Hepatocyte (in vitro differentiated cells): ENCODE results near the gene DDX20. TPM values are rescaled to one million over a fixed set of nuclear protein-coding genes. Genes with fewer than 3 reads are reported as not detected.

Source experiments
- DNase-seq: peaks from one replicate; pipeline ENCODE4 v3.0.0-alpha.2; 2016; ENCODE audit warnings: low spot score
- H2AFZ ChIP-seq: fragments of 200-600 bp; sonication (generic); 2 replicates; pipeline ENCODE4 v1.6.0; 2016; ENCODE audit warnings: antibody characterized with exemption, mild to moderate bottlenecking
- H3K27ac ChIP-seq: fragments of 200-600 bp; sonication (generic); 2 replicates; pipeline ENCODE4 v1.5.1; 2016; ENCODE audit warnings: mild to moderate bottlenecking
- H3K27me3 ChIP-seq: fragments of 200-600 bp; sonication (generic); 2 replicates; pipeline ENCODE4 v1.6.1; 2016
- H3K36me3 ChIP-seq: fragments of 200-600 bp; sonication (generic); replicated peaks from 2 replicates; pipeline ENCODE4 v1.5.1; 2016; ENCODE audit warnings: low read depth; ENCODE audit not compliant: insufficient read depth
- H3K4me1 ChIP-seq: fragments of 200-600 bp; sonication (generic); 2 replicates; pipeline ENCODE4 v1.5.1; 2016; ENCODE audit warnings: mild to moderate bottlenecking, moderate library complexity; ENCODE audit not compliant: insufficient read depth
- H3K4me2 ChIP-seq: fragments of 200-600 bp; sonication (generic); 2 replicates; pipeline ENCODE4 v1.6.0; 2016
- H3K4me3 ChIP-seq: fragments of 200-600 bp; sonication (generic); 2 replicates; pipeline ENCODE4 v1.5.1; 2016; ENCODE audit warnings: mild to moderate bottlenecking
- H3K79me2 ChIP-seq: fragments of 200-600 bp; sonication (generic); 2 replicates; pipeline ENCODE4 v1.6.0; 2017; ENCODE audit warnings: mild to moderate bottlenecking
- H3K9me2 ChIP-seq: fragments of 200-600 bp; sonication (generic); replicated peaks from 2 replicates; pipeline ENCODE4 v1.6.0; 2017; ENCODE audit warnings: mild to moderate bottlenecking; ENCODE audit not compliant: insufficient read depth
- H3K9me3 ChIP-seq: fragments of 200-600 bp; sonication (generic); 2 replicates; pipeline ENCODE4 v1.5.1; 2016; ENCODE audit warnings: low read depth, mild to moderate bottlenecking
- H4K20me1 ChIP-seq: fragments of 200-600 bp; sonication (generic); 2 replicates; pipeline ENCODE4 v1.6.0; 2016; ENCODE audit warnings: mild to moderate bottlenecking; ENCODE audit not compliant: insufficient read depth, poor library complexity, severe bottlenecking
- EZH2 ChIP-seq: fragments of 200-600 bp; sonication (generic); IDR thresholded peaks from 2 replicates; pipeline ENCODE4 v1.6.1; 2016; ENCODE audit warnings: antibody characterized with exemption, mild to moderate bottlenecking, borderline replicate concordance
- EZH2phosphoT487 ChIP-seq: fragments of 200-600 bp; sonication (generic); IDR thresholded peaks from one replicate; pipeline ENCODE4 v1.6.1; 2018; ENCODE audit warnings: antibody characterized with exemption, mild to moderate bottlenecking, low read depth, moderate library complexity; ENCODE audit not compliant: unreplicated experiment, severe bottlenecking
- WGBS: methylation state at CpG from one replicate; pipeline ENCODE4 v1.1.6; 2016; ENCODE audit warnings: low lambda C conversion rate; ENCODE audit errors: missing lambda C conversion rate; 5-methylcytosine and 5-hydroxymethylcytosine counted together
- polyA plus RNA-seq: library from polyadenylated mRNA; unstranded; fragments of >200 nt; fragmentation: Nextera tagmentation; extraction: Ambion mirVana; gene quantifications from 2 replicates; pipeline ENCODE4 v1.2.1, GENCODE V29; 2016
- total RNA-seq: library from RNA; depleted of rRNA; stranded (reverse); fragments of >200 nt; gene quantifications from 2 replicates; pipeline ENCODE4 v1.2.3, GENCODE V29; 2014
- TF ChIP-seq, protein P1 (sequence below): fragments of 200-600 bp; sonication (generic); IDR thresholded peaks from 2 replicates; pipeline ENCODE4 v1.5.1; 2016; ENCODE audit warnings: antibody characterized with exemption, mild to moderate bottlenecking; ENCODE audit not compliant: poor library complexity

Gene DDX20
- total and polyA plus RNA-seq, 2 experiments from 2014 or later = 6.7 to 19.4 TPM

DNA sequence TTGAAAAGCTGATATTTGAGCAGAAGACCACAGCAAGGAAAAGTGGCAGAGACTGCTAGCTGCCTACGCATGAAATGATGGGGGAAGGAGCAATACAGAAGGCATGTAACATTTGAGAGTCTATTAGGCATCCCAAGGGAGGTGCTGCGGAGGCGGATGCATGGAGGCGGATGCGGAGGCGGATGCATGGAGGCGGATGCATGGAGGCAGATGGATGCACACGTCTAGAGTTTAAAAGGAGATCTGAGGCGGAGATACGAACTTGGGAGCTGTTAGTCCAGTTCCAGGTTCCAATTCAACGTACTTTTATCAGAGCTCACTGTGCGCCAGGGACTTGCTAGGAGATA is 744 bp upstream of the DDX20 start:
- H4K20me1 ChIP-seq = no peaks in the 10 kb centered on the region
- peak overlapping the region; percentile 87 for H3K4me3 ChIP-seq
- H2AFZ ChIP-seq = peak overlapping the region; percentile 92
- peak overlapping the region; percentile 81 for H3K4me2 ChIP-seq
- no peaks in the 10 kb centered on the region for H3K9me2 ChIP-seq
- peaks cover 14% of the 10 kb centered on the region for H3K4me1 ChIP-seq
- no peaks in the 10 kb centered on the region for H3K9me3 ChIP-seq
- peak overlapping the region; percentile 97 for H3K27ac ChIP-seq
- H3K36me3 ChIP-seq = no peaks in the 10 kb centered on the region
- peak; percentile 69 for DNase-seq
- H3K79me2 ChIP-seq = peaks cover 40% of the 10 kb centered on the region
- no peak for TF ChIP-seq EZH2
- TF ChIP-seq EZH2phosphoT487 = no peak
- TF ChIP-seq, protein P1, sequence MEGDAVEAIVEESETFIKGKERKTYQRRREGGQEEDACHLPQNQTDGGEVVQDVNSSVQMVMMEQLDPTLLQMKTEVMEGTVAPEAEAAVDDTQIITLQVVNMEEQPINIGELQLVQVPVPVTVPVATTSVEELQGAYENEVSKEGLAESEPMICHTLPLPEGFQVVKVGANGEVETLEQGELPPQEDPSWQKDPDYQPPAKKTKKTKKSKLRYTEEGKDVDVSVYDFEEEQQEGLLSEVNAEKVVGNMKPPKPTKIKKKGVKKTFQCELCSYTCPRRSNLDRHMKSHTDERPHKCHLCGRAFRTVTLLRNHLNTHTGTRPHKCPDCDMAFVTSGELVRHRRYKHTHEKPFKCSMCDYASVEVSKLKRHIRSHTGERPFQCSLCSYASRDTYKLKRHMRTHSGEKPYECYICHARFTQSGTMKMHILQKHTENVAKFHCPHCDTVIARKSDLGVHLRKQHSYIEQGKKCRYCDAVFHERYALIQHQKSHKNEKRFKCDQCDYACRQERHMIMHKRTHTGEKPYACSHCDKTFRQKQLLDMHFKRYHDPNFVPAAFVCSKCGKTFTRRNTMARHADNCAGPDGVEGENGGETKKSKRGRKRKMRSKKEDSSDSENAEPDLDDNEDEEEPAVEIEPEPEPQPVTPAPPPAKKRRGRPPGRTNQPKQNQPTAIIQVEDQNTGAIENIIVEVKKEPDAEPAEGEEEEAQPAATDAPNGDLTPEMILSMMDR = no peak
- no peaks in the 10 kb centered on the region for H3K27me3 ChIP-seq
- WGBS = 2% methylated on average over 12 of the region's 12 CpGs

DNA sequence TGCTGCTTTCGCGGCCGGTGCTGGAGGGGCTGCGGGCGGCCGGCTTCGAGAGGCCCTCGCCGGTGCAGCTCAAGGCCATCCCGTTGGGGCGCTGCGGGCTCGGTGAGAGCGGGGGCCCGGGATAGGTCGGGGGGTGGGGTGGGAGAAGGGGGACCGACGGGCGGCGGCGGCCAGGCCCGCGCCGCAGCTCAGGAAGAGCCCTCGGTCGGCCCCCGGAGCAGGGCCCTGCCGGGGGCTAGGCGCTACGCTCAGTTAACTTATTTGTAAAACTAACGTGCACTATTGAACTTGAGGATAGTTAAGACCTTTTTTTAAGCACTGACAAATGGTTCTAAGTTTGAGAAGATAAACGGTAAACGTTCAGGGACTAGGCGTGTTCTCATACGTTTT is 418 bp downstream of the DDX20 start:
- Histone ChIP-seq H3K79me2 (peaks cover 46% of the 10 kb centered on the region), H3K4me3 (peak overlapping the region; percentile 87), H3K9me2 (no peaks in the 10 kb centered on the region), H3K27ac (peak overlapping the region; percentile 97), H2AFZ (peak overlapping the region; percentile 92), H3K4me2 (peak overlapping the region; percentile 81), H3K9me3 (no peaks in the 10 kb centered on the region), H3K27me3 (no peaks in the 10 kb centered on the region), H4K20me1 (no peaks in the 10 kb centered on the region), H3K36me3 (no peaks in the 10 kb centered on the region), H3K4me1 (peaks cover 14% of the 10 kb centered on the region)
- DNase-seq = no peak
- WGBS = 2% methylated on average over 35 of the region's 35 CpGs
- TF ChIP-seq EZH2 = no peak
- TF ChIP-seq EZH2phosphoT487 = no peak
- TF ChIP-seq, protein P1 = no peak

DNA sequence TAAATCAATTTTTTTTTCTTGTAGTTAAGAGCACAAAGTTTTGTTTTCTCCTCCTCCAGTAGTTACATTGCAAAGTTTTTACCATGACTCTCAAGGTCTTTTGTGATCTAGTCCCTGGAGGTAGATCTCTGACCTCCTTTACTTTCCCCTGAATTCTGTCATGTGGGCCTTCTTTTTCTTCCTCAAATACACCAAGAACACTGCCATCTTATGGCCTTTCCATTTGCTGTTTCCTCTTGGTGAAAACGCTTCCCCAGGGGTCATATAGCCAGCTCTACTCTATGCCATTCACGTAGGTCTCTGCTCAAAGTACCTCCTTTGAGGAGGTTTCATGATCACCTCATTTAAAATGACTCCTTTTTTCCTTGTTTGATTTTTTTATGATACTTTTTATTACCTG is 2.7 kb downstream of the DDX20 start:
- Histone ChIP-seq H3K4me2 (no peak overlapping the region), H3K27ac (no peak overlapping the region), H4K20me1 (no peaks in the 10 kb centered on the region), H3K4me3 (no peak overlapping the region), H3K9me3 (no peaks in the 10 kb centered on the region), H3K79me2 (peaks cover 47% of the 10 kb centered on the region), H2AFZ (no peak overlapping the region), H3K9me2 (no peaks in the 10 kb centered on the region), H3K4me1 (peaks cover 14% of the 10 kb centered on the region), H3K36me3 (no peaks in the 10 kb centered on the region), H3K27me3 (no peaks in the 10 kb centered on the region)
- no peak for DNase-seq
- 75% methylated on average over 2 of the region's 2 CpGs for WGBS
- TF ChIP-seq EZH2phosphoT487 = no peak
- TF ChIP-seq, protein P1 = no peak
- TF ChIP-seq EZH2 = no peak

DNA sequence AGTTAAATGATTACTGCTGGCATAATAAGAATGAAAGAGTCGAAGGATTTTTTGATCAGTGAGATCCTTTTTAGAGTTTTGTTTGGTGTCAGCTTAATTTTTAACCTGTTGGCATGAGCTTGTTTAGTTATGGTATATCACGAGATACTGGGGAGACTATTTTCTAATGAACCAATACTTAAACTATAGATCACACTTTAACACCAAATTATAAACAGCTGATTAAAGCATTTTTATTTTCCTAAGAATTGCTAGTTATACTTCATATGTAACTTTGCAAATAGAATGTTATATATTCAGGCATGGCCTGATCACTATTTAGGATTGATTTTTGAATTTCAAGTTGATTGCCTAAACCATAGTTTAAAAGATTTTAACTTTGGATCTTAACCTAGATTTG is 6.0 kb downstream of the DDX20 start:
- Histone ChIP-seq H3K79me2 (peaks cover 31% of the 10 kb centered on the region), H3K27me3 (no peaks in the 10 kb centered on the region), H3K9me2 (no peaks in the 10 kb centered on the region), H3K9me3 (no peaks in the 10 kb centered on the region), H3K4me1 (peaks cover 9% of the 10 kb centered on the region), H3K27ac (no peak overlapping the region), H2AFZ (no peak overlapping the region), H3K4me2 (no peak overlapping the region), H3K36me3 (no peaks in the 10 kb centered on the region), H3K4me3 (no peak overlapping the region), H4K20me1 (no peaks in the 10 kb centered on the region)
- 88% methylated on average over 2 of the region's 2 CpGs for WGBS
- DNase-seq = no peak
- TF ChIP-seq EZH2 = no peak
- TF ChIP-seq EZH2phosphoT487 = no peak
- TF ChIP-seq, protein P1 = no peak
